ENCODE data around the gene AP5Z1. TPM values are rescaled to one million over a fixed set of nuclear protein-coding genes. Genes with fewer than 3 reads are reported as not detected.

Gene AP5Z1
- total RNA-seq, 2 donors from 2014 or later: 31.0 to 34.7 TPM

GRCh38 chr7:4817178-4817901 lies 41.9 kb downstream of the AP5Z1 start:
- Mint-ChIP-seq H3K27ac (no peak overlapping the region), H3K4me1 (no peaks in the 10 kb centered on the region), H3K9me3 (peaks cover 2% of the 10 kb centered on the region), H3K27me3 (ENCODE audit: insufficient read depth) (no peaks in the 10 kb centered on the region), H3K4me3 (no peak overlapping the region), H3K36me3 (ENCODE audit: low read depth) (peaks cover 25% of the 10 kb centered on the region)
- no peak overlapping the region for H3K4me3 ChIP-seq (ENCODE audit: low read length)
- H3K4me1 ChIP-seq (ENCODE audit: control insufficient read depth, insufficient read depth, low read length): no peaks in the 10 kb centered on the region
- no peak for DNase-seq
- no peak overlapping the region for H3K27ac ChIP-seq (ENCODE audit: low read depth, low read length)
- H3K9me3 ChIP-seq (ENCODE audit: control insufficient read depth, low read length): peaks cover 7% of the 10 kb centered on the region
- no peaks in the 10 kb centered on the region for H3K27me3 ChIP-seq (ENCODE audit: control insufficient read depth, insufficient read depth, low read length, poor library complexity, severe bottlenecking)
- no peak overlapping the region for H3K9ac ChIP-seq (ENCODE audit: extremely low read depth, low read length, poor library complexity, severe bottlenecking)
- 94 to 99% methylated on average over 23 to 38 of the region's 38 CpGs for WGBS, 2 experiments (ENCODE audit: insufficient coverage in 1 of 2, insufficient read length in 1 of 2)
- peaks cover 12% of the 10 kb centered on the region for H3K36me3 ChIP-seq (ENCODE audit: control insufficient read depth, insufficient read depth, low read length)
- no peak for TF ChIP-seq CTCF (conservative IDR thresholded peaks at IDR 0.05)

GRCh38 chr7:4818000-4818794 lies 42.8 kb downstream of the AP5Z1 start:
- Histone ChIP-seq H3K4me1 (ENCODE audit: control insufficient read depth, insufficient read depth, low read length) (no peaks in the 10 kb centered on the region), H3K27ac (ENCODE audit: low read depth, low read length) (no peak overlapping the region), H3K4me3 (ENCODE audit: low read length) (no peak overlapping the region), H3K36me3 (ENCODE audit: control insufficient read depth, insufficient read depth, low read length) (peaks cover 10% of the 10 kb centered on the region), H3K9me3 (ENCODE audit: control insufficient read depth, low read length) (peaks cover 3% of the 10 kb centered on the region), H3K9ac (ENCODE audit: extremely low read depth, low read length, poor library complexity, severe bottlenecking) (no peak overlapping the region), H3K27me3 (ENCODE audit: control insufficient read depth, insufficient read depth, low read length, poor library complexity, severe bottlenecking) (no peaks in the 10 kb centered on the region)
- TF ChIP-seq CTCF (conservative IDR thresholded peaks at IDR 0.05): no peak
- 95% methylated on average over 12 to 32 of the region's 32 CpGs for WGBS, 2 experiments (ENCODE audit: insufficient coverage in 1 of 2, insufficient read length in 1 of 2)
- H3K4me1 Mint-ChIP-seq: no peaks in the 10 kb centered on the region
- H3K9me3 Mint-ChIP-seq: peaks cover 2% of the 10 kb centered on the region
- peaks cover 17% of the 10 kb centered on the region for H3K36me3 Mint-ChIP-seq (ENCODE audit: low read depth)
- DNase-seq: no peak
- H3K27ac Mint-ChIP-seq: no peak overlapping the region
- H3K27me3 Mint-ChIP-seq (ENCODE audit: insufficient read depth): no peaks in the 10 kb centered on the region
- H3K4me3 Mint-ChIP-seq: no peak overlapping the region

- no peaks in the 10 kb centered on the region for H3K9me3 ChIP-seq (ENCODE audit: control insufficient read depth, low read length)
- H3K4me3 ChIP-seq (ENCODE audit: low read length): no peak overlapping the region
- H3K4me1 ChIP-seq (ENCODE audit: control insufficient read depth, insufficient read depth, low read length): no peaks in the 10 kb centered on the region
- peak overlapping the region; percentile 80 for H3K27ac Mint-ChIP-seq
- peaks cover 2% of the 10 kb centered on the region for H3K36me3 Mint-ChIP-seq (ENCODE audit: low read depth)
- H3K27ac ChIP-seq (ENCODE audit: low read depth, low read length): no peak overlapping the region
- DNase-seq: no peak
- H3K4me1 Mint-ChIP-seq: no peaks in the 10 kb centered on the region
- no peaks in the 10 kb centered on the region for H3K27me3 Mint-ChIP-seq (ENCODE audit: insufficient read depth)
- no peaks in the 10 kb centered on the region for H3K27me3 ChIP-seq (ENCODE audit: control insufficient read depth, insufficient read depth, low read length, poor library complexity, severe bottlenecking)
- 93 to 94% methylated on average over 27 to 39 of the region's 39 CpGs for WGBS, 2 experiments (ENCODE audit: insufficient coverage in 1 of 2, insufficient read length in 1 of 2)
- no peak overlapping the region for H3K4me3 Mint-ChIP-seq
- no peaks in the 10 kb centered on the region for H3K9me3 Mint-ChIP-seq
- peaks cover 2% of the 10 kb centered on the region for H3K36me3 ChIP-seq (ENCODE audit: control insufficient read depth, insufficient read depth, low read length)
- H3K9ac ChIP-seq (ENCODE audit: extremely low read depth, low read length, poor library complexity, severe bottlenecking): no peak overlapping the region
- no peak for TF ChIP-seq CTCF (conservative IDR thresholded peaks at IDR 0.05)
These were observed 44.4 kb downstream of the AP5Z1 start for GRCh38 chr7:4819560-4820404.
